H9 (cell line): ENCODE data around the gene KCNJ14. TPM values are rescaled to one million over a fixed set of nuclear protein-coding genes. Genes with fewer than 3 reads are reported as not detected.

Experiments
- DNase-seq: peaks from one replicate; pipeline ENCODE4 v3.0.0-alpha.2; 2017
- H2AFZ ChIP-seq: one replicate; pipeline ENCODE4 v1.6.1; 2013; ENCODE audit warnings: mild to moderate bottlenecking, low read length, control low read depth, moderate library complexity
- H2AK5ac ChIP-seq: 2 replicates; pipeline ENCODE4 v1.6.1; 2013; ENCODE audit warnings: low read length, control low read depth, mixed read lengths; ENCODE audit not compliant: insufficient read length
- H2BK120ac ChIP-seq: one replicate; pipeline ENCODE4 v1.6.1; 2013; ENCODE audit warnings: low read depth, mild to moderate bottlenecking, low read length, control low read depth, inconsistent platforms; ENCODE audit not compliant: poor library complexity, severe bottlenecking
- H2BK12ac ChIP-seq: 2 replicates; pipeline ENCODE4 v1.6.1; 2013; ENCODE audit warnings: low read length, control low read depth, mixed read lengths, low read depth; ENCODE audit not compliant: insufficient read length
- H2BK15ac ChIP-seq: 2 replicates; pipeline ENCODE4 v1.6.1; 2013; ENCODE audit warnings: low read depth, low read length, control low read depth
- H2BK20ac ChIP-seq: one replicate; pipeline ENCODE4 v1.6.1; 2013; ENCODE audit warnings: low read depth, mild to moderate bottlenecking, low read length, control low read depth, inconsistent platforms; ENCODE audit not compliant: poor library complexity, severe bottlenecking
- H2BK5ac ChIP-seq: 2 replicates; pipeline ENCODE4 v1.6.1; 2013; ENCODE audit warnings: low read length, control low read depth, mixed read lengths; ENCODE audit not compliant: insufficient read length
- H3K14ac ChIP-seq: 2 replicates; pipeline ENCODE4 v1.6.1; 2013; ENCODE audit warnings: low read length, control low read depth; ENCODE audit not compliant: insufficient read depth
- H3K18ac ChIP-seq: 2 replicates; pipeline ENCODE4 v1.6.1; 2013; ENCODE audit warnings: low read depth, mild to moderate bottlenecking, mixed read lengths, low read length, control low read depth; ENCODE audit not compliant: insufficient read length
- H3K23ac ChIP-seq: 2 replicates; pipeline ENCODE4 v1.6.1; 2013; ENCODE audit warnings: low read length, control low read depth, mixed read lengths, low read depth; ENCODE audit not compliant: insufficient read length
- H3K23me2 ChIP-seq: 2 replicates; pipeline ENCODE4 v1.6.1; 2013; ENCODE audit warnings: low read depth, mild to moderate bottlenecking, mixed read lengths, low read length, control low read depth; ENCODE audit not compliant: insufficient read length, poor library complexity, severe bottlenecking
- H3K27ac ChIP-seq: 2 replicates; pipeline ENCODE4 v1.5.1; 2013; ENCODE audit warnings: low read length, control low read depth, mixed read lengths, low read depth; ENCODE audit not compliant: insufficient read length
- H3K27me3 ChIP-seq: 2 replicates; pipeline ENCODE4 v1.6.1; 2013; ENCODE audit warnings: low read length, control low read depth, inconsistent platforms; ENCODE audit not compliant: insufficient read depth
- H3K4ac ChIP-seq: 2 replicates; pipeline ENCODE4 v1.6.1; 2013; ENCODE audit warnings: low read depth, mild to moderate bottlenecking, control low read depth, inconsistent platforms, low read length, moderate library complexity
- H3K4me1 ChIP-seq: 2 replicates; pipeline ENCODE4 v1.6.1; 2013; ENCODE audit warnings: low read length, control low read depth, inconsistent platforms; ENCODE audit not compliant: insufficient read depth
- H3K4me2 ChIP-seq: 2 replicates; pipeline ENCODE4 v1.6.1; 2013; ENCODE audit warnings: low read length, control low read depth, mixed read lengths; ENCODE audit not compliant: insufficient read length, insufficient read depth
- H3K56ac ChIP-seq: 2 replicates; pipeline ENCODE4 v1.6.1; 2013; ENCODE audit warnings: low read depth, mild to moderate bottlenecking, mixed read lengths, low read length, control low read depth; ENCODE audit not compliant: insufficient read length
- H3K79me1 ChIP-seq: 2 replicates; pipeline ENCODE4 v1.6.1; 2013; ENCODE audit warnings: low read depth, mild to moderate bottlenecking, moderate library complexity, low read length, control low read depth, inconsistent platforms; ENCODE audit not compliant: insufficient read depth, poor library complexity, severe bottlenecking
- H3K79me2 ChIP-seq: 2 replicates; pipeline ENCODE4 v1.6.1; 2013; ENCODE audit warnings: low read length, control low read depth, inconsistent platforms; ENCODE audit not compliant: insufficient read depth
- H3K9ac ChIP-seq: 2 replicates; pipeline ENCODE4 v1.6.1; 2013; ENCODE audit warnings: low read length, control low read depth, mixed read lengths; ENCODE audit not compliant: insufficient read length; ENCODE audit errors: extremely low read depth
- H3K9me3 ChIP-seq: one replicate; pipeline ENCODE4 v1.6.1; 2013; ENCODE audit warnings: low read depth, low read length, inconsistent platforms; ENCODE audit not compliant: control insufficient read depth
- H3T11ph ChIP-seq: one replicate; pipeline ENCODE4 v1.6.1; 2013; ENCODE audit warnings: mild to moderate bottlenecking, low read length, control low read depth, inconsistent platforms
- H4K20me1 ChIP-seq: one replicate; pipeline ENCODE4 v1.6.1; 2013; ENCODE audit not compliant: control insufficient read depth, insufficient read length, insufficient read depth
- H4K5ac ChIP-seq: 2 replicates; pipeline ENCODE4 v1.6.1; 2013; ENCODE audit warnings: low read depth, mild to moderate bottlenecking, mixed read lengths, low read length, control low read depth; ENCODE audit not compliant: insufficient read length
- H4K8ac ChIP-seq: replicated peaks from 2 replicates; pipeline ENCODE4 v1.6.1; 2013; ENCODE audit warnings: low read length, control low read depth, mixed read lengths, low read depth; ENCODE audit not compliant: insufficient read length
- H4K91ac ChIP-seq: 2 replicates; pipeline ENCODE4 v1.6.1; 2013; ENCODE audit warnings: low read depth, mild to moderate bottlenecking, moderate library complexity, mixed read lengths, low read length, control low read depth; ENCODE audit not compliant: insufficient read length
- H3K27ac Mint-ChIP-seq, 3 experiments: 2 replicates in 2 of 3; 3 replicates in 1 of 3; pipeline ENCODE4 v1.8.0; 2020 to 2021; ENCODE audit warnings: mixed read lengths in 3 of 3, mild to moderate bottlenecking in 1 of 3, moderate library complexity in 1 of 3
- H3K27me3 Mint-ChIP-seq: 2 replicates; pipeline ENCODE4 v1.8.0; 2021; ENCODE audit warnings: low read depth, mild to moderate bottlenecking, moderate library complexity, mixed read lengths
- H3K36me3 Mint-ChIP-seq, 3 experiments: 2 replicates in 2 of 3; 3 replicates in 1 of 3; pipeline ENCODE4 v1.8.0; 2020 to 2021; ENCODE audit warnings: low read depth in 3 of 3, mixed read lengths in 3 of 3; ENCODE audit not compliant: insufficient read depth in 1 of 3
- H3K4me1 Mint-ChIP-seq, 2 experiments: 2 replicates each; pipeline ENCODE4 v1.8.0; 2020; ENCODE audit warnings: mixed read lengths in 2 of 2
- H3K4me3 Mint-ChIP-seq, 2 experiments: 2 replicates in 1 of 2; 3 replicates in 1 of 2; pipeline ENCODE4 v1.8.0; 2020 to 2021; ENCODE audit warnings: mild to moderate bottlenecking in 2 of 2, mixed read lengths in 2 of 2, moderate library complexity in 1 of 2
- H3K9me3 Mint-ChIP-seq, 2 experiments: 2 replicates in 1 of 2; 3 replicates in 1 of 2; pipeline ENCODE4 v1.8.0; 2020; ENCODE audit warnings: mild to moderate bottlenecking in 2 of 2, mixed read lengths in 2 of 2, moderate library complexity in 1 of 2
- WGBS: extraction: QIAGEN DNeasy Blood & Tissue Kit; methylation state at CpG from one replicate; pipeline ENCODE4 v1.1.7; 2013; ENCODE audit warnings: missing lambda C conversion rate, low lambda C conversion rate, mixed read lengths; ENCODE audit not compliant: insufficient read length; ENCODE audit errors: extremely low coverage; 5-methylcytosine and 5-hydroxymethylcytosine counted together
- total RNA-seq: library from RNA; stranded (reverse); gene quantifications from 2 replicates; pipeline ENCODE4 v1.2.1, GENCODE V29; 2021
- TF ChIP-seq, protein P1 (sequence below): fragments of 200-600 bp; sonication (generic); conservative IDR thresholded peaks from 3 replicates; pipeline ENCODE4 v1.8.0; 2021; ENCODE audit warnings: antibody characterized with exemption, mild to moderate bottlenecking

KCNJ14 gene
- total RNA-seq, 1 experiment from 2014 or later: 1.2 TPM

- H3K4ac ChIP-seq: no peak overlapping the region
- no peak overlapping the region for H2AFZ ChIP-seq
- no peak overlapping the region for H3K23ac ChIP-seq
- no peak overlapping the region for H2BK120ac ChIP-seq
- no peaks in the 10 kb centered on the region for H3K79me1 ChIP-seq
- H4K8ac ChIP-seq: no peak overlapping the region
- H3K79me2 ChIP-seq: no peaks in the 10 kb centered on the region
- H3K27me3 ChIP-seq: peaks cover 2% of the 10 kb centered on the region; the same call in 1 of the 2 replicates
- TF ChIP-seq, protein P1, sequence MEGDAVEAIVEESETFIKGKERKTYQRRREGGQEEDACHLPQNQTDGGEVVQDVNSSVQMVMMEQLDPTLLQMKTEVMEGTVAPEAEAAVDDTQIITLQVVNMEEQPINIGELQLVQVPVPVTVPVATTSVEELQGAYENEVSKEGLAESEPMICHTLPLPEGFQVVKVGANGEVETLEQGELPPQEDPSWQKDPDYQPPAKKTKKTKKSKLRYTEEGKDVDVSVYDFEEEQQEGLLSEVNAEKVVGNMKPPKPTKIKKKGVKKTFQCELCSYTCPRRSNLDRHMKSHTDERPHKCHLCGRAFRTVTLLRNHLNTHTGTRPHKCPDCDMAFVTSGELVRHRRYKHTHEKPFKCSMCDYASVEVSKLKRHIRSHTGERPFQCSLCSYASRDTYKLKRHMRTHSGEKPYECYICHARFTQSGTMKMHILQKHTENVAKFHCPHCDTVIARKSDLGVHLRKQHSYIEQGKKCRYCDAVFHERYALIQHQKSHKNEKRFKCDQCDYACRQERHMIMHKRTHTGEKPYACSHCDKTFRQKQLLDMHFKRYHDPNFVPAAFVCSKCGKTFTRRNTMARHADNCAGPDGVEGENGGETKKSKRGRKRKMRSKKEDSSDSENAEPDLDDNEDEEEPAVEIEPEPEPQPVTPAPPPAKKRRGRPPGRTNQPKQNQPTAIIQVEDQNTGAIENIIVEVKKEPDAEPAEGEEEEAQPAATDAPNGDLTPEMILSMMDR: no peak
- H2BK20ac ChIP-seq: no peak overlapping the region
- H2BK5ac ChIP-seq: no peak overlapping the region
- H3K27ac ChIP-seq: no peak overlapping the region
- no peak overlapping the region for H2BK12ac ChIP-seq
- peaks cover 9% of the 10 kb centered on the region for H3K27me3 Mint-ChIP-seq
- peaks cover 12% of the 10 kb centered on the region for H3K23me2 ChIP-seq
- H3K4me3 Mint-ChIP-seq: no peak overlapping the region
- no peaks in the 10 kb centered on the region; the same call in 1 of the 2 replicates for H3K4me1 ChIP-seq
- H4K91ac ChIP-seq: no peak overlapping the region
- H3T11ph ChIP-seq: no peak overlapping the region
- no peak overlapping the region for H3K56ac ChIP-seq
- peaks cover 20 to 38% of the 10 kb centered on the region in 2 experiments for H3K4me1 Mint-ChIP-seq
- H3K14ac ChIP-seq: 0 out of 2 replicates have a peak overlapping the region, but pooled peaks have one; percentile 52
- DNase-seq: peak; percentile 94
- peak overlapping the region; percentile 31 for H3K4me2 ChIP-seq
- H3K36me3 Mint-ChIP-seq: no peaks in the 10 kb centered on the region
- H4K5ac ChIP-seq: no peak overlapping the region
- no peak overlapping the region for H3K9ac ChIP-seq
- H3K27ac Mint-ChIP-seq: peak overlapping the region in 1 of 3 experiments; percentile 76; a peak in 2 of 7 replicates
- H3K9me3 Mint-ChIP-seq: no peaks in the 10 kb centered on the region
- no peak overlapping the region for H2AK5ac ChIP-seq
- WGBS: no CpG with 5 or more reads among the region's 54 CpGs
- H3K9me3 ChIP-seq: no peaks in the 10 kb centered on the region
- H2BK15ac ChIP-seq: no peak overlapping the region
- H3K18ac ChIP-seq: peak overlapping the region; percentile 21
- H4K20me1 ChIP-seq: no peaks in the 10 kb centered on the region
These were observed 58.1 kb downstream of the KCNJ14 start for GRCh38 chr19:48513289-48514122.
